LNCaP clone FGC (cell line): ENCODE data around the gene EDIL3.

Experiments
- DNase-seq: peaks from one replicate; pipeline ENCODE4 v3.0.0-alpha.2; 2011; ENCODE audit warnings: low read depth
- H3K4me3 ChIP-seq: 2 replicates; pipeline ENCODE4 v1.5.1; 2011; ENCODE audit warnings: mild to moderate bottlenecking, low read depth, low read length, control low read depth
- TF ChIP-seq, protein P1 (sequence below): IDR thresholded peaks from 2 replicates; pipeline ENCODE4 v1.5.1; 2012; ENCODE audit warnings: mild to moderate bottlenecking; ENCODE audit not compliant: control insufficient read depth, insufficient read depth; ENCODE audit errors: extremely low read depth

EDIL3 gene

DNA sequence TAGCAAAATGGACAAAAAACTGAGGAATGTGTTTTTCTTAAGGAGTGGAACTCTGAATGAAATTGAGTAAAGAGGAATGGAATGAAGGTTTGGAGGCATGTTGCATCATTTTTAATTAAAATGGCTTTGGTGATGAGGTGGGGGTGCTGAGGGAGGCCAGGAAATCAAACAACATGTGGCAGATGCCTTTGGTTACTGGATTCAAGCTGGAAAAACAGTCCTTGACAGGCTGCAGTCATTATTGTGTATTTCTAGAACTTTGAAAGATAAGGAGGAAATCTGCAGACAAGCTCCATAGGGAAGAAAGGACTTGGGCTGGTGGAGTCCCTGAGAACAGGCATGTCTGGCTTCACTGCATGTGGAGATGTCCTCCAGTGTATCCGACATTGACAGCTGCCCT is 460.5 kb downstream of the EDIL3 start:
- no peak overlapping the region for H3K4me3 ChIP-seq
- TF ChIP-seq, protein P1, sequence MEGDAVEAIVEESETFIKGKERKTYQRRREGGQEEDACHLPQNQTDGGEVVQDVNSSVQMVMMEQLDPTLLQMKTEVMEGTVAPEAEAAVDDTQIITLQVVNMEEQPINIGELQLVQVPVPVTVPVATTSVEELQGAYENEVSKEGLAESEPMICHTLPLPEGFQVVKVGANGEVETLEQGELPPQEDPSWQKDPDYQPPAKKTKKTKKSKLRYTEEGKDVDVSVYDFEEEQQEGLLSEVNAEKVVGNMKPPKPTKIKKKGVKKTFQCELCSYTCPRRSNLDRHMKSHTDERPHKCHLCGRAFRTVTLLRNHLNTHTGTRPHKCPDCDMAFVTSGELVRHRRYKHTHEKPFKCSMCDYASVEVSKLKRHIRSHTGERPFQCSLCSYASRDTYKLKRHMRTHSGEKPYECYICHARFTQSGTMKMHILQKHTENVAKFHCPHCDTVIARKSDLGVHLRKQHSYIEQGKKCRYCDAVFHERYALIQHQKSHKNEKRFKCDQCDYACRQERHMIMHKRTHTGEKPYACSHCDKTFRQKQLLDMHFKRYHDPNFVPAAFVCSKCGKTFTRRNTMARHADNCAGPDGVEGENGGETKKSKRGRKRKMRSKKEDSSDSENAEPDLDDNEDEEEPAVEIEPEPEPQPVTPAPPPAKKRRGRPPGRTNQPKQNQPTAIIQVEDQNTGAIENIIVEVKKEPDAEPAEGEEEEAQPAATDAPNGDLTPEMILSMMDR: no peak
- DNase-seq: no peak

DNA sequence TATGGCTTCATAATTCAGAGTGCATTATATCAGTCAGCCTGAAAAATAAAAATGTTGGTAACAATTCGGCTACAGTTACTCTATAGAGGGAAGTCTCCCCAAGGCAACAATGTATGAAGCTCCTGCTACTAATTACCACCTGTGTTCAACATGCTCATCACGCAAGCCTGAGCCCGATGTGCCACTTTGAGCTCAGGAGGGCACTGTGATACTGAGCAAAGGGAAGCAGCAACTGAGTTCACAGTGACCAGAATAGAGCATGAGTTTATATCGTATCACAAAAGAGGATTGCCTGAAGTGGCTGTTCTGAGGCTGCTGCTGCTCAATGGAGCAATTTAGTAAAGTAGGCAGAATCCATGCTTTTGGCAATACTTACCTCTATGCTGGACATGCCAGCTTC is 462.0 kb downstream of the EDIL3 start:
- TF ChIP-seq, protein P1: no peak
- DNase-seq: no peak

DNA sequence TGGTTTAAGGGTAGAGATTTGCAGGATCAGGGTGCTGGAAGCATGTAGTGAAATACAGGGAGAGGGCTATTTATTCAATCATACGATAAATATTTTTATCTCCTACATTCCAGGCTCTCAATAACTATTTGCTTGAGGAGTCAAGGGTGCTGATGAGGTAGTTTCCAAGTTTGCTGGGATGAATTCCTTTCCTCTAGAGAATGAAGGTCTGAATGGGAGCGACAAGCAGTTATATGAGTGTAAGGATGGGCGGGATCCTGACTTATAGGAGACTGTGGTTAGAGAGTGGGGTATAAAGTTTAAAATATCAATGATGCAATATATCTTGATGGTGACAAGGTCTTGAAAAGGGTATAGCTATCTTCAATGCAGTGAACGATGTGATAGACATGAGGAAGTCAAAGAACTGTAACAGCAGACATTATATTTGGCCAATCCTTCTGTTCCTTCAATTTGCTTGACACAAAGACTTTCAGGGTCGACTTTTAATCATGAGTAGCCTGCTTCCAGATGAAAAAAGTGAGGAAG is 462.9 kb downstream of the EDIL3 start:
- no peak overlapping the region for H3K4me3 ChIP-seq
- TF ChIP-seq, protein P1: no peak

More for the DNA sequence above, 462.0 kb downstream of the EDIL3 start:
- no peak overlapping the region for H3K4me3 ChIP-seq

DNA sequence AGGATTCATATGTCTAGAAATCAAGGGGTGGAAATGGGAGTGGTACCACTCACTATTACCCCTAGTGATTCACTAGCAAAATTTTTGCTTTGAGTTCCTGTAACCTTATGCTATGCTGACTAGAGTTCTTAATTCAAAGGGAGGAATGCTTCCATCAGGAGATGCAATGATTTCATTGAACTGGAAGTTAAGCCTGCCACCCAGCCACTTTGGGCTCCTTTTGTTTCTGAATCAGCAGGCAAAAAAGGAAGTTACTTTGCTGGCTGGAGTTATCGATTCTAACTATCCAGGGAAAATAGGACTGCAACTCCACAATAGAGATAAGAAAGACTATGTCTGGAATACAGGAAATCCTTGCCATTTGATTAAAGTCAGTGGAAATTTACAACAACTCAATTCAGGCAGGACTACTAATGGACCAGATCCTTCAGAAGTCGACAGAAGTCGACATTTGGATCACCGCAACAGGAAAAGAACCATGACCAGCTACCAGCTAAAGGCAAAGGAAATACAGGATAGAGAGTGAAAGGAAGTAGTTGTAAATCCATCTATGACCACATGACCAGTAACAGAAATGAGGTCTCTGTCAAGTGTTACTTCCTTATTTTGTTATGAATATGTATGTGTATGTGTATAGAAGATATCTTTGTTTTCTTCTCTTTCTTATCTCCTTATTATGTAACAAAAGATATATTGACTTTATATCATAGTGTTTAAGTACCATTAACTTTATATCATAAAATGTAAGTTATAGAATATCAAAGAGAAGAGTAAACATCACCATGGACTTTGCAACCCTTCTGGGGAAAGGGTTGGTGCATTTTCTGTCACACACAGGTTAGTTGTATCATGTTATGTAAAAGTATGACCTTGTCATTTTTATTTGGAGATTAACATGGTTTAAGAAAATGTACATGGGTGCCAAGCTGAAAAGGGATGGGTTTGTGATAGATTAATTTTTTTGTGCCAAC is 465.3 kb downstream of the EDIL3 start:
- no peak overlapping the region for H3K4me3 ChIP-seq
- TF ChIP-seq, protein P1: no peak
- DNase-seq: no peak

More for the DNA sequence above, 462.9 kb downstream of the EDIL3 start:
- no peak for DNase-seq

DNA sequence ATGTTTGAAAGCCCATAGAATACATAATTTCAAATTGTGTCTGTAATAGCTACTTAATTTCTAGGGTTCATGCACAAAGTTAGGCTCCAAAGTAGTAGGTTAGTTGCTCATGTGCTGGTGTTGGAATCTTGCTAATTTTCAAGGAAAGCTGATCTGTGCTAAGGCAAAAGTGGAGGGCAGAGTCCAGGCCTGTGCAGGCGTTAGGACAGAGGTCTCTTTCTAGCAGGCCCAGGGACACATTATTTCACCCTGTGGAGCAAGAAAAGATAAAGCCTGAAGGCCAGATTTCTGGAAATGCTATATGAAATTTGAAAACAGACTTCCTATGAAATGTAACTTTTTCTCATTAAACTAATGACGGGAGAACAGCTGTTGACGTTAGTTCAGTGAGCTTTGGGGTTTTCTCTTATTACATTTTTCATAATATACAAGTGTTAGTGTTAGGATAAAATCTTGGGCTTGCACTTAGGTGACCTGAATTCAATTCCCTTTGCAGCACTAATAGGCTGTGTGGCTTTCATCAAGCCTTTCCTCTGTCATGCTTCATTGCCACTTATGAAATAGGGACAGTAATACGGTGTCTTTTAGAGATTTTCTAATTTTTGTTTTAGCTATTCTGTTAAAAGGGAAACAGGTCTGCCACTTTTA is 467.3 kb downstream of the EDIL3 start:
- TF ChIP-seq, protein P1: no peak
- no peak overlapping the region for H3K4me3 ChIP-seq
- DNase-seq: no peak

DNA sequence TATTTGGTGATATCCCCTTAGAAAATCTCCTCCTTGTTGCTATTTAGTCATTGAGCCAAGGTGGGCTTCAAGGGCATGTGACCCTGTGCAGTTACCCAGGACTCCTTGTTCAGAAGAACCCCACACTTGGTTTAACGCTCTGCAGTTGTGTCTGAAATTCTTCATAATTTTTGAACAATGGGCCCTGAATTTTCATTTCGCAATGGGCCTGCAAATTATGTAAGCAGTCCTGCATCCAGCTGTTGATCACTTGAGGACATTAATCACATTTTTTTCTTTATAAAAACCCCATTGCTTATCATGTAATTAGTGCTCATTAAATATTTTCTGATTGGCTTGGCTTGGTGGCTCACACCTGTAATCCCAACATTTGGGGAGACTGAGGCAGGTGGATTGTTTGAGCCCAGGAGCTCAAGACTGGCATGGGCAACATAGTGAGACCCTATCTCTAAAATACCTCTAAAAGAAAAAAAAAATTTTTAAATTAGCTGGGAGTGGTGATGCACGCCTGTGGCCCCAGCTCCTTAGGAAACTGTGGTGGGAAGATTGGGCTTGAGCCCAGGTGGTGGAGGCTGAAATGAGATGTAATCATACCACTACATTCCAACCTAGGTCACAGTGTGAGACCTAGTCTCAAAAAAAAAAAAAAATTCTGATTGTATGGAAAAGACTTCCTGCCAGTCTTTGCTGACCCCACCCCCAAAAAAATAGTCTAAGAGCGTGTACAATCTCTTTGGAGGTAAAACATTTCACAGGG is 469.8 kb downstream of the EDIL3 start:
- DNase-seq: no peak
- TF ChIP-seq, protein P1: no peak
- H3K4me3 ChIP-seq: no peak overlapping the region
